HEK293 (cell line): ENCODE data around the gene AAK1.

Experiments used
- ZBTB7A ChIP-seq: fragments of 450-650 bp; formaldehyde crosslinking; IDR thresholded peaks from 2 replicates; pipeline ENCODE4 v1.5.1; 2016; ENCODE audit warnings: low read depth, missing biosample characterization, missing genetic modification characterization
- ZNF138 ChIP-seq: fragments of 450-650 bp; formaldehyde crosslinking; IDR thresholded peaks from 2 replicates; pipeline ENCODE4 v1.5.1; 2016; ENCODE audit warnings: missing biosample characterization, missing genetic modification characterization, borderline replicate concordance
- ZNF274 ChIP-seq, 2 experiments: fragments of 200-500 bp in 1 of 2; fragments of 450-650 bp in 1 of 2; sonication (Bioruptor generic) in 1 of 2; formaldehyde crosslinking in 1 of 2; IDR thresholded peaks; 2 replicates each; pipeline versions ENCODE4 v1.5.1 to v1.6.1; 2014 to 2016; ENCODE audit warnings: borderline replicate concordance in 1 of 2, inconsistent platforms in 1 of 2, low read length in 1 of 2, missing biosample characterization in 1 of 2, missing genetic modification characterization in 1 of 2
- TF ChIP-seq, protein P1 (sequence below): fragments of 450-650 bp; formaldehyde crosslinking; IDR thresholded peaks from 2 replicates; pipeline ENCODE4 v1.5.1; 2017; ENCODE audit warnings: missing biosample characterization, missing genetic modification characterization
- TF ChIP-seq, protein P2 (sequence below): fragments of 450-650 bp; formaldehyde crosslinking; IDR thresholded peaks from 2 replicates; pipeline ENCODE4 v1.5.1; 2016; ENCODE audit warnings: missing biosample characterization, missing genetic modification characterization

DNA sequence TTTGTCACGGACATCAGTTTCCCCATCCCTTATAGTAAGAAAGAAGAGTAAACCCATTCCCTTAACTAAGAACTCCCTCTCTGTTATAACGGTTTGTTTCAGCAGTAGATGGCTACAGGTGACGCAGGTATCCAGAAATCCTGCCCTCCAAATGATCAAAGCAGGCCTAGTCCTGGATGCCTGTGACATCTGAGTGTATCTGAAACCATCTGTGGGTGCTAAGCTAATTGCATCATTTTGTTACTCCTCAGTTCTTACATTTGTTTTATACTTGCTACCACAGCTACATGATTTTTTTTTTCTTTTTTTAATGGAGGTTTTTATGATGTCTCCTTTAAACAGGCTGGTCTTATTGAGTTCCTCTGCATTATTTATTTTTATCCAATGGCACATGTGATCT lies 55.1 kb downstream of the AAK1 start:
- TF ChIP-seq ZNF138 (tag by site-specific recombination), result no peak
- TF ChIP-seq ZBTB7A, result no peak
- TF ChIP-seq, protein P1, sequence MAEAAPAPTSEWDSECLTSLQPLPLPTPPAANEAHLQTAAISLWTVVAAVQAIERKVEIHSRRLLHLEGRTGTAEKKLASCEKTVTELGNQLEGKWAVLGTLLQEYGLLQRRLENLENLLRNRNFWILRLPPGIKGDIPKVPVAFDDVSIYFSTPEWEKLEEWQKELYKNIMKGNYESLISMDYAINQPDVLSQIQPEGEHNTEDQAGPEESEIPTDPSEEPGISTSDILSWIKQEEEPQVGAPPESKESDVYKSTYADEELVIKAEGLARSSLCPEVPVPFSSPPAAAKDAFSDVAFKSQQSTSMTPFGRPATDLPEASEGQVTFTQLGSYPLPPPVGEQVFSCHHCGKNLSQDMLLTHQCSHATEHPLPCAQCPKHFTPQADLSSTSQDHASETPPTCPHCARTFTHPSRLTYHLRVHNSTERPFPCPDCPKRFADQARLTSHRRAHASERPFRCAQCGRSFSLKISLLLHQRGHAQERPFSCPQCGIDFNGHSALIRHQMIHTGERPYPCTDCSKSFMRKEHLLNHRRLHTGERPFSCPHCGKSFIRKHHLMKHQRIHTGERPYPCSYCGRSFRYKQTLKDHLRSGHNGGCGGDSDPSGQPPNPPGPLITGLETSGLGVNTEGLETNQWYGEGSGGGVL (tag by site-specific recombination), result no peak
- no peak for TF ChIP-seq ZNF274 (IDR thresholded peaks at IDR 0.05; ENCODE audit: low read length)
- TF ChIP-seq ZNF274 (tag by site-specific recombination; IDR thresholded peaks at IDR 0.05; ENCODE audit: borderline replicate concordance), result no peak
- TF ChIP-seq, protein P2, sequence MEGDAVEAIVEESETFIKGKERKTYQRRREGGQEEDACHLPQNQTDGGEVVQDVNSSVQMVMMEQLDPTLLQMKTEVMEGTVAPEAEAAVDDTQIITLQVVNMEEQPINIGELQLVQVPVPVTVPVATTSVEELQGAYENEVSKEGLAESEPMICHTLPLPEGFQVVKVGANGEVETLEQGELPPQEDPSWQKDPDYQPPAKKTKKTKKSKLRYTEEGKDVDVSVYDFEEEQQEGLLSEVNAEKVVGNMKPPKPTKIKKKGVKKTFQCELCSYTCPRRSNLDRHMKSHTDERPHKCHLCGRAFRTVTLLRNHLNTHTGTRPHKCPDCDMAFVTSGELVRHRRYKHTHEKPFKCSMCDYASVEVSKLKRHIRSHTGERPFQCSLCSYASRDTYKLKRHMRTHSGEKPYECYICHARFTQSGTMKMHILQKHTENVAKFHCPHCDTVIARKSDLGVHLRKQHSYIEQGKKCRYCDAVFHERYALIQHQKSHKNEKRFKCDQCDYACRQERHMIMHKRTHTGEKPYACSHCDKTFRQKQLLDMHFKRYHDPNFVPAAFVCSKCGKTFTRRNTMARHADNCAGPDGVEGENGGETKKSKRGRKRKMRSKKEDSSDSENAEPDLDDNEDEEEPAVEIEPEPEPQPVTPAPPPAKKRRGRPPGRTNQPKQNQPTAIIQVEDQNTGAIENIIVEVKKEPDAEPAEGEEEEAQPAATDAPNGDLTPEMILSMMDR (tag by site-specific recombination), result no peak
